ENCODE results near the gene PBRM1.

- TF ChIP-seq SKIL (CRISPR knock-in tag; IDR thresholded peaks at IDR 0.05; ENCODE audit: borderline replicate concordance) (no peak), POLR2A (IDR thresholded peaks at IDR 0.05; ENCODE audit: insufficient read depth in 1 of 2, low read depth in 2 of 2, low read length in 2 of 2) (no peak), FOXA1 (IDR thresholded peaks at IDR 0.05) (no peak), FOXA1 (CRISPR knock-in tag; IDR thresholded peaks at IDR 0.05) (no peak), CTCF (CRISPR knock-in tag; IDR thresholded peaks at IDR 0.05) (no peak), CAMTA2 (CRISPR knock-in tag; IDR thresholded peaks at IDR 0.05; ENCODE audit: borderline replicate concordance) (no peak), SIN3B (IDR thresholded peaks at IDR 0.05; ENCODE audit: low read length) (no peak), BHLHE40 (IDR thresholded peaks at IDR 0.05; ENCODE audit: low read length) (no peak), RNF219 (CRISPR knock-in tag; IDR thresholded peaks at IDR 0.05) (no peak), ZNF687 (CRISPR knock-in tag; IDR thresholded peaks at IDR 0.05) (no peak)
Measured at GRCh38 chr3:52570076-52570475, 115.6 kb downstream of the PBRM1 start.
